K562 (cell line): ENCODE data around the gene MMRN1. TPM values are rescaled to one million over a fixed set of nuclear protein-coding genes. Genes with fewer than 3 reads are reported as not detected.

ENCODE experiments used
- ATAC-seq: fragments of 200-7000 bp; cut with Tn5 transposase; 3 replicates; pipeline ENCODE4 v1.9.1; 2020; ENCODE audit warnings: moderate library complexity
- BruUV-seq: library from RNA; stranded (reverse); fragments of 400-500 nt; replicated peaks from 2 replicates; lab custom pipeline; 2021; lab: Mats Ljungman, UMichigan
- CTCF ChIA-PET: fragments of 300-600 bp; formaldehyde crosslinking; extraction: SDS; loops from one replicate; lab custom pipeline; 2021; ENCODE audit warnings: low intra/inter-chr PET ratio; lab: Yijun Ruan, JAX
- POLR2A ChIA-PET: fragments of 300-600, 350-650 bp; sonication (Branson Sonifier 250); formaldehyde crosslinking; extraction: SDS; loops from one replicate; lab custom pipeline; 2021; ENCODE audit warnings: antibody characterized with exemption, inconsistent platforms; lab: Yijun Ruan, JAX
- DNase-seq, 4 experiments: peaks; one replicate each; pipeline versions ENCODE4 v3.0.0 to v3.0.0-alpha.2; 2011 to 2018; ENCODE audit warnings: low spot score in 3 of 4, mixed read lengths in 3 of 4; ENCODE audit errors: extremely low read depth in 1 of 4
- FAIRE-seq: peaks from 2 replicates; lab custom pipeline; 2011; peaks lifted over from hg19 to GRCh38; lab: Jason Lieb, UNC
- H2AFZ ChIP-seq: 2 replicates; pipeline ENCODE4 v1.6.0; 2011; ENCODE audit warnings: low read depth, low read length, control low read depth, inconsistent platforms
- H3K27ac ChIP-seq: fragments of 200-600 bp; 3 replicates; pipeline ENCODE4 v1.8.0; 2011; ENCODE audit warnings: low read depth, mild to moderate bottlenecking, control low read depth, inconsistent platforms, low read length, moderate library complexity, mixed read lengths; ENCODE audit errors: extremely low read depth
- H3K27me3 ChIP-seq, 2 experiments: fragments of 300-600 bp in 1 of 2; 2 replicates in 1 of 2; 3 replicates in 1 of 2; pipeline versions ENCODE4 v1.6.0 to v1.8.0; 2011; ENCODE audit warnings: inconsistent platforms in 2 of 2, low read length in 2 of 2, mild to moderate bottlenecking in 1 of 2, mixed read lengths in 1 of 2, moderate library complexity in 1 of 2; ENCODE audit not compliant: control insufficient read depth in 2 of 2, insufficient read depth in 2 of 2
- H3K36me3 ChIP-seq: fragments of 300-600 bp; 3 replicates; pipeline ENCODE4 v1.8.0; 2011; ENCODE audit warnings: mild to moderate bottlenecking, low read length, inconsistent platforms; ENCODE audit not compliant: control insufficient read depth, insufficient read depth
- H3K4me1 ChIP-seq, 2 experiments: fragments of 200-600 bp in 1 of 2; replicated peaks in 1 of 2; 2 replicates in 1 of 2; 3 replicates in 1 of 2; pipeline versions ENCODE4 v1.5.1 to v1.8.0; 2011; ENCODE audit warnings: inconsistent platforms in 2 of 2, low read length in 2 of 2, mild to moderate bottlenecking in 1 of 2, mixed read lengths in 1 of 2, moderate library complexity in 1 of 2; ENCODE audit not compliant: control insufficient read depth in 2 of 2, insufficient read depth in 2 of 2
- H3K4me2 ChIP-seq: 2 replicates; pipeline ENCODE4 v1.6.1; 2011; ENCODE audit warnings: low read length, control low read depth, inconsistent platforms, mixed read lengths; ENCODE audit not compliant: insufficient read depth
- H3K4me3 ChIP-seq: fragments of 200-600 bp; sonication (generic), shearing (Covaris generic); 2 replicates; pipeline ENCODE4 v1.5.1; 2016; ENCODE audit warnings: control low read depth, inconsistent platforms
- H3K79me2 ChIP-seq: fragments of 200-600 bp; 3 replicates; pipeline ENCODE4 v1.8.0; 2011; ENCODE audit warnings: low read length, inconsistent platforms; ENCODE audit not compliant: control insufficient read depth, insufficient read depth
- H3K9ac ChIP-seq, 2 experiments: 2 replicates each; pipeline versions ENCODE4 v1.6.0 to v1.6.1; 2011; ENCODE audit warnings: low read depth in 2 of 2, low read length in 2 of 2, control low read depth in 1 of 2, inconsistent platforms in 1 of 2, mild to moderate bottlenecking in 1 of 2, mixed read lengths in 1 of 2; ENCODE audit not compliant: insufficient read depth in 1 of 2
- H3K9me1 ChIP-seq: one replicate; pipeline ENCODE4 v1.6.0; 2011; ENCODE audit warnings: inconsistent platforms, mild to moderate bottlenecking, low read length, moderate library complexity; ENCODE audit not compliant: control insufficient read depth, insufficient read depth
- H3K9me3 ChIP-seq: replicated peaks from 2 replicates; pipeline ENCODE4 v1.5.1; 2011; ENCODE audit warnings: low read depth, low read length, inconsistent platforms; ENCODE audit not compliant: control insufficient read depth, insufficient read depth
- H4K20me1 ChIP-seq: replicated peaks from 2 replicates; pipeline ENCODE4 v1.6.1; 2011; ENCODE audit warnings: low read length, inconsistent platforms, mixed read lengths; ENCODE audit not compliant: control insufficient read depth, insufficient read depth
- CCNT2 ChIP-seq: IDR thresholded peaks from 2 replicates; pipeline ENCODE4 v1.6.1; 2011; ENCODE audit warnings: borderline replicate concordance, low read depth, mild to moderate bottlenecking, moderate library complexity, mixed read lengths, low read length; ENCODE audit not compliant: insufficient read length; ENCODE audit errors: extremely low read depth
- CEBPB ChIP-seq: fragments of 450-650 bp; IDR thresholded peaks from 2 replicates; pipeline ENCODE4 v1.6.1; 2016; ENCODE audit warnings: missing genetic modification characterization, missing compliant biosample characterization
- DNMT1 ChIP-seq: fragments of 450-650 bp; IDR thresholded peaks from 2 replicates; pipeline ENCODE4 v1.6.1; 2016; ENCODE audit warnings: antibody characterized with exemption, mild to moderate bottlenecking
- HLTF ChIP-seq: fragments of 450-650 bp; IDR thresholded peaks from 2 replicates; pipeline ENCODE4 v1.6.1; 2016
- LARP7 ChIP-seq: fragments of 450-650 bp; IDR thresholded peaks from 2 replicates; pipeline ENCODE4 v1.6.1; 2016
- PHTF2 ChIP-seq: fragments of 250-450 bp; sonication (Bioruptor Pico); IDR thresholded peaks from 2 replicates; pipeline ENCODE4 v1.5.0; 2021; ENCODE audit warnings: mild to moderate bottlenecking
- SMAD4 ChIP-seq: fragments of 250-450 bp; sonication (Bioruptor Pico); conservative IDR thresholded peaks from 2 replicates; pipeline ENCODE4 v1.8.0; 2021; ENCODE audit warnings: inconsistent platforms, mild to moderate bottlenecking, moderate library complexity
- TRIM24 ChIP-seq, 2 experiments: fragments of 450-650 bp; IDR thresholded peaks; 2 replicates each; pipeline ENCODE4 v1.6.1; 2016
- ZBTB17 ChIP-seq: fragments of 450-650 bp; formaldehyde crosslinking; IDR thresholded peaks from 2 replicates; pipeline ENCODE4 v1.4.0; 2020; ENCODE audit warnings: mild to moderate bottlenecking
- ZFP1 ChIP-seq: fragments of 450-650 bp; formaldehyde crosslinking; IDR thresholded peaks from 2 replicates; pipeline ENCODE4 v1.4.0; 2020; ENCODE audit warnings: mild to moderate bottlenecking, mixed read lengths
- WGBS: fragments of 100-300 bp; shearing (Covaris generic); methylation state at CpG from one replicate; pipeline ENCODE4 v1.1.6; 2016; ENCODE audit warnings: low coverage, mixed read lengths; ENCODE audit not compliant: insufficient coverage; ENCODE audit errors: missing lambda C conversion rate; 5-methylcytosine and 5-hydroxymethylcytosine counted together
- in situ Hi-C: fragments of 300-500 bp; cut with MboI; formaldehyde crosslinking; loops from 4 replicates; pipeline ENCODE4 v1.15.0; 2018; ENCODE audit warnings: inconsistent platforms, mixed read lengths
- intact Hi-C: fragments of 100-400 bp; cut with micrococcal nuclease; formaldehyde crosslinking; loops from 2 replicates; pipeline ENCODE4 v1.14.2; 2022
- polyA plus RNA-seq, 8 experiments: library from polyadenylated mRNA; depleted of rRNA in 4 of 8; stranded (reverse) in 5 of 8; unstranded in 3 of 8; fragments of >200 nt; fragmentation: Nextera tagmentation in 2 of 8; fragmentation: Illumina TruSeq in 1 of 8; extraction: Ambion mirVana in 2 of 8; extraction: Trizol in 1 of 8; gene quantifications; 2 replicates each; pipeline versions ENCODE4 v1.2.1 to v1.2.3, GENCODE V29; 2011 to 2014; ENCODE audit warnings: inconsistent platforms in 1 of 8, missing spikeins in 1 of 8
- total RNA-seq, 7 experiments: library from RNA; depleted of rRNA in 6 of 7; stranded (reverse); fragments of >200 nt in 6 of 7; fragmentation: Illumina TruSeq in 2 of 7; extraction: Trizol in 2 of 7; gene quantifications; 2 replicates each; pipeline versions ENCODE4 v1.2.1 to v1.2.3, GENCODE V29; 2011 to 2021; ENCODE audit warnings: low replicate concordance in 1 of 7
- TF ChIP-seq, protein P1 (sequence below): fragments of 250-450 bp; sonication (Bioruptor Pico); IDR thresholded peaks from 2 replicates; pipeline ENCODE4 v1.5.0; 2022; ENCODE audit warnings: mild to moderate bottlenecking
- TF ChIP-seq, protein P2 (sequence below): IDR thresholded peaks from 2 replicates; pipeline ENCODE4 v1.6.1; 2012; ENCODE audit warnings: low read depth, low read length, improper control_type of control experiment, borderline replicate concordance
- TF ChIP-seq, protein P3 (sequence below): IDR thresholded peaks from 2 replicates; pipeline ENCODE4 v1.6.1; 2016; ENCODE audit warnings: missing genetic modification characterization, missing compliant biosample characterization

Gene MMRN1
- total and polyA plus RNA-seq, 9 of the 15 experiments (the other 6 are each of a cell fraction or from before 2014, with no cell fraction given) = 0.01 to 0.06 (median 0.02) TPM; not detected in 6

DNA sequence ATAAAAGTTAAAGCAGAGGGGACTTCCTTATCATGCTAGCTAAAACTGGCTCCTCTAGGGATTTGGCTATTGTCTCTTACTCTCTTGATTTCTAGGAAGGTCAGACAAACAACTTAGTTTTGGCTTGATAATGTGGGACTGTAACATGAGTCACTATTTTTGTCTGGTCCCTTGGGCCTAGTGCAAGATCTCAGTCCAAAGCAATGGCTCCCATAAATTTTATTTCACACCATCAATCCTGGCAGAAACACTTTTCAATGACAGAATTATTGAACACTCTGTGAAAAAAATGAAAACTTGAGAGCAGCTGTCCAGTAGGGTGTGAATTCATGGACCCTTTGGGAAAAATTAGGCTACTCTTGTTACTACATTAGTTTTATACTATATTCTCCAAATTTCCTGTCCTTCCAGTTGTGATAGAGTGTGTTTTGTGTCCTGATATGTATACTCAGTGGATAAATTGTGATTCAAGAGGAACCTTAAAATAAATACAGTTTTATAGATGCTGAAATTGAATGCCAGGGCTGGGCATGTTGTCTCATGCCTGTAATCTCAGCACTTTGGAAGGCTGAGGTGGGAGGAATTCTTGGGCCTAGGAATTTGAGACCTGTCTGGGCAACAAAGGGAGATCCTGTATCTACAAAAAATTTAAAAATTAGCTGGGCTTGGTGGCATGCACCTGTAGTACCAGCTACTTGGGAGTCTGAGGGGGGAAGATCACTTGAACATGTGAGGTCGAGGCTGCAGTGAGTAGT, 46.9 kb upstream of the MMRN1 start:
- BruUV-seq = no TSS peak
- in situ Hi-C loops (no loop called here), intact Hi-C loops (no loop called here)
- Histone ChIP-seq H3K27me3 (no peaks in the 10 kb centered on the region), H4K20me1 (no peaks in the 10 kb centered on the region), H3K4me2 (no peak overlapping the region), H3K4me1 (no peaks in the 10 kb centered on the region), H3K9ac (no peak overlapping the region), H3K79me2 (no peaks in the 10 kb centered on the region), H3K36me3 (no peaks in the 10 kb centered on the region), H3K4me3 (no peak overlapping the region), H3K27ac (no peak overlapping the region), H2AFZ (no peak overlapping the region), H3K9me3 (no peaks in the 10 kb centered on the region), H3K9me1 (no peaks in the 10 kb centered on the region)
- POLR2A ChIA-PET = no interaction called here
- TF ChIP-seq PHTF2 (CRISPR knock-in tag) = no peak
- no peak for TF ChIP-seq DNMT1
- TF ChIP-seq TRIM24 (IDR thresholded peaks at IDR 0.05) = no peak
- TF ChIP-seq, protein P1, sequence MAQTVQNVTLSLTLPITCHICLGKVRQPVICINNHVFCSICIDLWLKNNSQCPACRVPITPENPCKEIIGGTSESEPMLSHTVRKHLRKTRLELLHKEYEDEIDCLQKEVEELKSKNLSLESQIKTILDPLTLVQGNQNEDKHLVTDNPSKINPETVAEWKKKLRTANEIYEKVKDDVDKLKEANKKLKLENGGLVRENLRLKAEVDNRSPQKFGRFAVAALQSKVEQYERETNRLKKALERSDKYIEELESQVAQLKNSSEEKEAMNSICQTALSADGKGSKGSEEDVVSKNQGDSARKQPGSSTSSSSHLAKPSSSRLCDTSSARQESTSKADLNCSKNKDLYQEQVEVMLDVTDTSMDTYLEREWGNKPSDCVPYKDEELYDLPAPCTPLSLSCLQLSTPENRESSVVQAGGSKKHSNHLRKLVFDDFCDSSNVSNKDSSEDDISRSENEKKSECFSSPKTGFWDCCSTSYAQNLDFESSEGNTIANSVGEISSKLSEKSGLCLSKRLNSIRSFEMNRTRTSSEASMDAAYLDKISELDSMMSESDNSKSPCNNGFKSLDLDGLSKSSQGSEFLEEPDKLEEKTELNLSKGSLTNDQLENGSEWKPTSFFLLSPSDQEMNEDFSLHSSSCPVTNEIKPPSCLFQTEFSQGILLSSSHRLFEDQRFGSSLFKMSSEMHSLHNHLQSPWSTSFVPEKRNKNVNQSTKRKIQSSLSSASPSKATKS (CRISPR knock-in tag) = no peak
- no peak for TF ChIP-seq CCNT2
- TF ChIP-seq, protein P2, sequence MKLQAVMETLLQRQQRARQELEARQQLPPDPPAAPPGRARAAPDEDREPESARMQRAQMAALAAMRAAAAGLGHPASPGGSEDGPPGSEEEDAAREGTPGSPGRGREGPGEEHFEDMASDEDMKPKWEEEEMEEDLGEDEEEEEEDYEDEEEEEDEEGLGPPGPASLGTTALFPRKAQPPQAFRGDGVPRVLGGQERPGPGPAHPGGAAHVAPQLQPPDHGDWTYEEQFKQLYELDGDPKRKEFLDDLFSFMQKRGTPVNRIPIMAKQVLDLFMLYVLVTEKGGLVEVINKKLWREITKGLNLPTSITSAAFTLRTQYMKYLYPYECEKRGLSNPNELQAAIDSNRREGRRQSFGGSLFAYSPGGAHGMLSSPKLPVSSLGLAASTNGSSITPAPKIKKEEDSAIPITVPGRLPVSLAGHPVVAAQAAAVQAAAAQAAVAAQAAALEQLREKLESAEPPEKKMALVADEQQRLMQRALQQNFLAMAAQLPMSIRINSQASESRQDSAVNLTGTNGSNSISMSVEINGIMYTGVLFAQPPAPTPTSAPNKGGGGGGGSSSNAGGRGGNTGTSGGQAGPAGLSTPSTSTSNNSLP = no peak
- TF ChIP-seq, protein P3, sequence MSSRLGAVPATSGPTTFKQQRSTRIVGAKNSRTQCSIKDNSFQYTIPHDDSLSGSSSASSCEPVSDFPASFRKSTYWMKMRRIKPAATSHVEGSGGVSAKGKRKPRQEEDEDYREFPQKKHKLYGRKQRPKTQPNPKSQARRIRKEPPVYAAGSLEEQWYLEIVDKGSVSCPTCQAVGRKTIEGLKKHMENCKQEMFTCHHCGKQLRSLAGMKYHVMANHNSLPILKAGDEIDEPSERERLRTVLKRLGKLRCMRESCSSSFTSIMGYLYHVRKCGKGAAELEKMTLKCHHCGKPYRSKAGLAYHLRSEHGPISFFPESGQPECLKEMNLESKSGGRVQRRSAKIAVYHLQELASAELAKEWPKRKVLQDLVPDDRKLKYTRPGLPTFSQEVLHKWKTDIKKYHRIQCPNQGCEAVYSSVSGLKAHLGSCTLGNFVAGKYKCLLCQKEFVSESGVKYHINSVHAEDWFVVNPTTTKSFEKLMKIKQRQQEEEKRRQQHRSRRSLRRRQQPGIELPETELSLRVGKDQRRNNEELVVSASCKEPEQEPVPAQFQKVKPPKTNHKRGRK (tag) = no peak
- no peak for TF ChIP-seq HLTF
- TF ChIP-seq CEBPB (tag) = no peak
- no peak for TF ChIP-seq ZBTB17 (CRISPR knock-in tag)
- TF ChIP-seq LARP7 = no peak
- no peak for TF ChIP-seq SMAD4 (CRISPR knock-in tag)
- TF ChIP-seq ZFP1 = no peak
- CTCF ChIA-PET = no interaction called here
- DNase-seq (no peak), ATAC-seq (no peak), FAIRE-seq (no peak)
- 20% methylated on average over 1 of the region's 1 CpG for WGBS
